Measurements from ENCODE around the gene TLCD2.
"Not testable (repeated sequence)": the region's sequence is repeated elsewhere in the genome, so short reads cannot be mapped to it uniquely, and the experiment has no call there.

TLCD2 gene

GRCh38 chr17:1746975-1747543 is 36.9 kb upstream of the TLCD2 start:
- H3K79me2 ChIP-seq (ENCODE audit: control insufficient read depth, insufficient read depth, low read length, unreplicated experiment) = no peaks in the 10 kb centered on the region
- H3K4me1 ChIP-seq (ENCODE audit: control insufficient read depth, insufficient read depth, low read length, unreplicated experiment) = no peaks in the 10 kb centered on the region
- H3K4me3 ChIP-seq (ENCODE audit: low read depth, low read length) = no peak overlapping the region
- no peak overlapping the region for H2AFZ ChIP-seq (ENCODE audit: low read length, unreplicated experiment)
- H3K27me3 ChIP-seq (ENCODE audit: insufficient read depth, low read length) = no peaks in the 10 kb centered on the region
- no peaks in the 10 kb centered on the region for H3K36me3 ChIP-seq (ENCODE audit: insufficient read depth, low read length)
- no peak overlapping the region for H3K27ac ChIP-seq (ENCODE audit: low read depth, low read length)

GRCh38 chr17:1745513-1746020 is 35.4 kb upstream of the TLCD2 start:
- Histone ChIP-seq H3K27me3 (ENCODE audit: insufficient read depth, low read length) (no peaks in the 10 kb centered on the region), H3K36me3 (ENCODE audit: insufficient read depth, low read length) (no peaks in the 10 kb centered on the region), H3K27ac (ENCODE audit: low read depth, low read length) (no peak overlapping the region), H3K4me1 (ENCODE audit: control insufficient read depth, insufficient read depth, low read length, unreplicated experiment) (no peaks in the 10 kb centered on the region), H3K79me2 (ENCODE audit: control insufficient read depth, insufficient read depth, low read length, unreplicated experiment) (no peaks in the 10 kb centered on the region), H2AFZ (ENCODE audit: low read length, unreplicated experiment) (no peak overlapping the region), H3K4me3 (ENCODE audit: low read depth, low read length) (no peak overlapping the region)

DNA sequence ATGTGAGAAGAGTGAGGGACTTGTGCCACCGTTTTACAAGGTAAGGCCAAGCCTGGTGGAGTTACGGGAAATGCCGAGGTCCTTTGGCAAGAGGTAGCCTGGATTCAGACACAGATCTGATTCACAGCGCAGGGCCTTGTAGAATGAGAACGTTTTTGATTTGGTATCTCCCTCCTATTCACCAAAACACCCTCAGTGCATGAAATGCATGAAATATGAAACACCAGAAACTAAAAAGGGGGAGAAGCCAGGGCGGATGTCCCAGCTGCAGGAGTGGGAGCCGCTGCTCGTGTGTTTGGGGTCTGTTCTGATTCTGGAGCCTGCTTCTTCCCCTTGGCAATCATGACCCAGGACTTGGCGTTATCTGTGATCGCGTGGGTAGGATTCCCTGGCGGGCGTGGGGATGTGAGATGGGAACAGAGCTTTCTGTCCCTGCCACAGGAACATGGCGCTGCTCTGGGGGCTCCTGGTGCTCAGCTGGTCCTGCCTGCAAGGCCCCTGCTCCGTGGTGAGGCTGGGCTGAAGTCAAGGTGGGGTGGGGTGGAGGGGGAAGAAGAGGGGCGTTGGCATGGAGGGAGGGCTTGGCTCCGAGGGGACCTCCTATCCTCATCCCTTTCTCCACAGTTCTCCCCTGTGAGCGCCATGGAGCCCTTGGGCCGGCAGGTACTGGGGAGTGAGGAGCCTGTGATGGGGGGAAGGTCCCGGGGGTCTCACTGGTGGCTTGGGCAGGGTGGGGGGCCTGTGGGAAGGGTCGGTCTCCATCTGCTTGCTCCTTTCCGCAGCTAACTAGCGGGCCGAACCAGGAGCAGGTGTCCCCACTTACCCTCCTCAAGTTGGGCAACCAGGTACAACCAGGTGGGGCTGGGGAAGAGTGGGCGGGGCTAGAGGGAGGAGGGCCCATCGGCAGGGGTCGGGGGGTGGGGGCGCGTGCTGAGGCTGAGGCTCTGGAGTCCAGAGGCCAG is 34.7 kb upstream of the TLCD2 start:
- Histone ChIP-seq H3K27ac (ENCODE audit: low read depth, low read length) (no peak overlapping the region), H2AFZ (ENCODE audit: low read length, unreplicated experiment) (no peak overlapping the region), H3K4me3 (ENCODE audit: low read depth, low read length) (no peak overlapping the region), H3K27me3 (ENCODE audit: insufficient read depth, low read length) (no peaks in the 10 kb centered on the region), H3K79me2 (ENCODE audit: control insufficient read depth, insufficient read depth, low read length, unreplicated experiment) (no peaks in the 10 kb centered on the region), H3K4me1 (ENCODE audit: control insufficient read depth, insufficient read depth, low read length, unreplicated experiment) (no peaks in the 10 kb centered on the region), H3K36me3 (ENCODE audit: insufficient read depth, low read length) (no peaks in the 10 kb centered on the region)

- Histone ChIP-seq H2AFZ (ENCODE audit: low read length, unreplicated experiment) (no peak overlapping the region), H3K36me3 (ENCODE audit: insufficient read depth, low read length) (no peaks in the 10 kb centered on the region), H3K4me3 (ENCODE audit: low read depth, low read length) (no peak overlapping the region), H3K27me3 (ENCODE audit: insufficient read depth, low read length) (no peaks in the 10 kb centered on the region), H3K79me2 (ENCODE audit: control insufficient read depth, insufficient read depth, low read length, unreplicated experiment) (no peaks in the 10 kb centered on the region), H3K27ac (ENCODE audit: low read depth, low read length) (no peak overlapping the region), H3K4me1 (ENCODE audit: control insufficient read depth, insufficient read depth, low read length, unreplicated experiment) (no peaks in the 10 kb centered on the region)
These were observed 32.9 kb upstream of the TLCD2 start for GRCh38 chr17:1743088-1743439.

DNA sequence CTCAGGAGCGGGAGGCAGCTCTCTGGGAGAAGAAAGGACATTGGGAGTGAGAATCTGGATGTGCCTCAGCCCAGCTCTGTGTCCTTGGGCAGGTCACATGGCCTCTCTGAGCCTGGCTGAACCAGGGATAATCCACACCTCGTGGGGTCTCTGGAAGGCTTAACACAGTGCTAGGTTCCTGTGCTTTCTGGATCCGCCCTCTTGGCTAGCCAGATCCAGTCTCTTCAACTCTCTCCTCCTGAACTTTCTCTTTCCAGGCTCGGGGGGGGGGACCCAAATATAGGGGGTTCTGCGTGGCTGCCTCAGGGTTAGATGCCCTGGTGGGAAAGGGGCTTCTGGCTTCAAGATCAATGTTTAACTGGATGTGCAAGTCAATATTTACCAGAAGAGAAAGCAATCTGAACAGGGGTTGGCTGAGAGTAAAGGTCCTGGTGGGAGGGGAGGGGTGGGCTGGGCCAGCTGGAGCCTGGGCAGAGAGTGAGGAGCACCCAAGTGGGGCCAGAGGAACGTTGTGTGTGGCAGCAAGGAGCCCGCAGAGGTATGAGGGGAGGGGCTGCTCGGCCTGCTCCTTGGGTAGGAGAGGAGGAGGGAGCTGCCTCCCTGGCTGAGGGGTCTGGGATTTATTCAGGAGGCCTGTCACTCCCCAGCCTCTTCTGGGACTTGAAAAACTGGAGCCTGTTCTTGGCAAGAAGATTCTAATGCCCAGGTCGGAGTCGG is 32.4 kb upstream of the TLCD2 start, which contains the start of gene SERPINF2:
SERPINF2 (plus strand) TSS at position 501 of the 717 bp plus-strand sequence. CDS start 2,125 bp downstream, outside the sequence.
- H3K27me3 ChIP-seq (ENCODE audit: insufficient read depth, low read length) = no peaks in the 10 kb centered on the region
- peaks cover 5% of the 10 kb centered on the region; the same call in 1 of the 2 replicates for H3K36me3 ChIP-seq (ENCODE audit: insufficient read depth, low read length)
- H3K4me1 ChIP-seq (ENCODE audit: control insufficient read depth, insufficient read depth, low read length, unreplicated experiment) = no peaks in the 10 kb centered on the region
- no peak within 1 kb of the TSS for H3K4me3 ChIP-seq (ENCODE audit: low read depth, low read length)
- no peak within 1 kb of the TSS for H3K27ac ChIP-seq (ENCODE audit: low read depth, low read length)
- H2AFZ ChIP-seq (ENCODE audit: low read length, unreplicated experiment) = no peak within 1 kb of the TSS
- H3K79me2 ChIP-seq (ENCODE audit: control insufficient read depth, insufficient read depth, low read length, unreplicated experiment) = no peaks in the 10 kb centered on the region

GRCh38 chr17:1741899-1742298 is 31.7 kb upstream of the TLCD2 start:
- not testable (repeated sequence) for H3K27me3 ChIP-seq (ENCODE audit: insufficient read depth, low read length); H3K79me2 ChIP-seq (ENCODE audit: control insufficient read depth, insufficient read depth, low read length, unreplicated experiment); H3K27ac ChIP-seq (ENCODE audit: low read depth, low read length); H3K36me3 ChIP-seq (ENCODE audit: insufficient read depth, low read length); H3K4me1 ChIP-seq (ENCODE audit: control insufficient read depth, insufficient read depth, low read length, unreplicated experiment); H3K4me3 ChIP-seq (ENCODE audit: low read depth, low read length); H2AFZ ChIP-seq (ENCODE audit: low read length, unreplicated experiment)

DNA sequence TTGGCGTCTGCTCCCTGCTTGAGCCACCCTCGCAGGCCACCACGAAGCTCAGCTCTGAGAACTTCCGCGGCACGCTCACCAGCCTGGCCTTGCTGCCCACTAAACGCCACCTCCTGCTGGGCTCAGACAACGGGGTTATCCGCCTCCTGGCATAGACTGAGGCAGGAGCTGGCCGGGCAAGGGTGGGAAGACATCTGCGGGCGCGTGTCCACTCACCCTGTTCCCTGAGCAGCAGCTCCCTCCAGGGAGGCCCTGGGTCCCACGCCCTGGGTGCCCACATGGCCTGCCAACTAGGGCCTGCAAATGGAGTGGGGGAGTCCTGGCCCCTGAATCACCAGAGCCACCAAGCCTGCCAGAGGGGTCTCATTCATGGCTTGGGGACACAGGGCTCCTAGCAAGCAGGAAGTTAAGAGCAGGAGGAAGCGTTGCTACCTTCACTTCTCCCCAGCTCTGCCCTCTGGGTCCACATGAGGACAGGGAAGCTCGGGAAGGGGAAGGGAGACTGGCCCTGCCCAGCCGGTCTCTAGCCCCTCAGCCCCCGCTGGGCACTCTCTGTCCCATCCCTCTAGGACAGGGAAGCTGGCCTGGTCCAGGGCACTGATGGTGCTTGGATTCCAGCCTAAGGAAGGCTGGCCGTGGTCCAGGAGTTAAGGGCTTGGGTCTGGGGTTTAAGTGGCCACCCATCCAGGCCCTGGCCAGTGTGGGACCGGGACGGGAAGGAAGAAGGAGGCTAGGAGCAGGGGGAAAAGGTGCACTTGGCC is 27.5 kb upstream of the TLCD2 start:
- Histone ChIP-seq H3K79me2 (ENCODE audit: control insufficient read depth, insufficient read depth, low read length, unreplicated experiment) (no peaks in the 10 kb centered on the region), H3K4me3 (ENCODE audit: low read depth, low read length) (no peak overlapping the region), H3K27ac (ENCODE audit: low read depth, low read length) (no peak overlapping the region), H3K27me3 (ENCODE audit: insufficient read depth, low read length) (no peaks in the 10 kb centered on the region), H3K4me1 (ENCODE audit: control insufficient read depth, insufficient read depth, low read length, unreplicated experiment) (peaks cover 15% of the 10 kb centered on the region), H2AFZ (ENCODE audit: low read length, unreplicated experiment) (no peak overlapping the region), H3K36me3 (ENCODE audit: insufficient read depth, low read length) (peaks cover 9% of the 10 kb centered on the region; the same call in 1 of the 2 replicates)

DNA sequence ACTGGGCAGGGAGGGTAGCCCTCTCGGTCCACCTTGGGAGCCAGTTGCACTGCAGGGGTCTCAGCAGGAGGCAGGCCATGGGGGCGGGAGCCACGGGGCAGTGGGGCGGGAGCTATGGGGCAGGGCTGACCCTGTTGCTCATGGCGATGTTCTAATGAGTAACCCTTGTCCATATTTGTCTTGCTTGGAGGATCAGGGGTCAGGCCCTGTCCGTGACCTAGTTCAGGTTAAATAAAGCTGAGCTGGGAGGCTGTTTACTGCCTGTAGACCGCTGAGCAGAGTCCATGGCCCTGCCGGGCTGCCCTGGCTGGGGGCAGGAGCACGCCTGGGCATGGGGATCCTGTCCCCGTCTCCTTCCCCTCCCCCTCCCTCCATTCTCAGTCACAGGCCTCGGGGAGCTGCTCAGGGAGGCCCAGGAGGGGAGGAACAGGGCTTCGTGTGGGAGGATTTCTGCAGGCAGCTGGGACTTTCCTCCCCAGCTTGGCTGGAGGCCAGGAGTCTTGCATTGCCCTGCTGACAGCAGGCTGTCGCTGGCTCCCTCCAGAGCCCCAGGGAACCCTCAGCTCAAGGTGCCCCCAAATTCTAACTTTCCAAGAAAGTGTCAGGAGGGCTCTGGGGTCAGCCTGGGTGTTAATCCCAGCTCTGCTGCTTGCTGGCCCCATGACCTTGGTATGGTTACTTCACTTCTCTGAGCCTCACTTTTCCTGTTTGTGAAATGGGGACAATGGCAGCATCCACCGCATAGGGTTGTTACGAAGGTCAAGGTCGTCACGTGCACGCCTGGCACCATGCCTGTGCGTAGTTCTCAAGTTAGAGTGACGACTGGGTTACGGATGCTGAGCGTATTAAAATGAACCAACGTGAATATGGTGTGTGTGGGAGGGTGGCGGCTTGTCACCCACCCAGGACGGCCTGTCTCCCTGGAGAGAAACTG is 26.4 kb upstream of the TLCD2 start:
- H2AFZ ChIP-seq (ENCODE audit: low read length, unreplicated experiment) = no peak overlapping the region
- H3K36me3 ChIP-seq (ENCODE audit: insufficient read depth, low read length) = peaks cover 9% of the 10 kb centered on the region; the same call in 1 of the 2 replicates
- no peaks in the 10 kb centered on the region for H3K79me2 ChIP-seq (ENCODE audit: control insufficient read depth, insufficient read depth, low read length, unreplicated experiment)
- H3K27me3 ChIP-seq (ENCODE audit: insufficient read depth, low read length) = no peaks in the 10 kb centered on the region
- peak overlapping the region; percentile 32; the same call in 1 of the 2 replicates for H3K27ac ChIP-seq (ENCODE audit: low read depth, low read length)
- peaks cover 15% of the 10 kb centered on the region for H3K4me1 ChIP-seq (ENCODE audit: control insufficient read depth, insufficient read depth, low read length, unreplicated experiment)
- no peak overlapping the region for H3K4me3 ChIP-seq (ENCODE audit: low read depth, low read length)

- H3K27ac ChIP-seq (ENCODE audit: low read depth, low read length) = peak overlapping the region; percentile 32; the same call in 1 of the 2 replicates
- H3K27me3 ChIP-seq (ENCODE audit: insufficient read depth, low read length) = no peaks in the 10 kb centered on the region
- no peak overlapping the region for H3K4me3 ChIP-seq (ENCODE audit: low read depth, low read length)
- H3K79me2 ChIP-seq (ENCODE audit: control insufficient read depth, insufficient read depth, low read length, unreplicated experiment) = no peaks in the 10 kb centered on the region
- peaks cover 20% of the 10 kb centered on the region for H3K4me1 ChIP-seq (ENCODE audit: control insufficient read depth, insufficient read depth, low read length, unreplicated experiment)
- H2AFZ ChIP-seq (ENCODE audit: low read length, unreplicated experiment) = no peak overlapping the region
- peaks cover 9% of the 10 kb centered on the region; the same call in 1 of the 2 replicates for H3K36me3 ChIP-seq (ENCODE audit: insufficient read depth, low read length)
These were observed 25.7 kb upstream of the TLCD2 start for GRCh38 chr17:1735834-1736347.

All from ACC112 (cell line).